ENCODE measurements around the gene VAMP8.
A peak's percentile ranks its signal among the peaks of the same experiment; 100 is the strongest.

The VAMP8 gene

GRCh38 chr2:85598594-85599340 is 21.4 kb downstream of the VAMP8 start:
- TF ChIP-seq CTCF (IDR thresholded peaks at IDR 0.05; ENCODE audit: low read depth, low read length, poor library complexity, severe bottlenecking) = no peak
- no peak for TF ChIP-seq EZH2phosphoT487 (IDR thresholded peaks at IDR 0.05; ENCODE audit: borderline replicate concordance, low read length)
- Histone ChIP-seq H3K9me2 (replicated peaks; ENCODE audit: control insufficient read depth, low read length) (no peaks in the 10 kb centered on the region), H3K27me3 (ENCODE audit: control insufficient read depth, low read length) (no peaks in the 10 kb centered on the region), H4K20me1 (ENCODE audit: control insufficient read depth, insufficient read depth, low read depth, low read length) (no peaks in the 10 kb centered on the region), H3K4me2 (ENCODE audit: low read length) (peak overlapping the region; percentile 37), H3K36me3 (ENCODE audit: control insufficient read depth, low read length) (peaks cover 22% of the 10 kb centered on the region), H3K79me2 (ENCODE audit: control insufficient read depth, low read length) (peaks cover 34% of the 10 kb centered on the region), H3F3A (ENCODE audit: control insufficient read depth, insufficient read depth) (no peaks in the 10 kb centered on the region), H3K9me3 (ENCODE audit: control insufficient read depth, insufficient read depth, low read length) (no peaks in the 10 kb centered on the region), H3K4me3 (ENCODE audit: low read length) (no peak overlapping the region), H3K4me1 (ENCODE audit: control insufficient read depth, low read length) (peaks cover 47% of the 10 kb centered on the region), H3K27ac (ENCODE audit: low read depth, low read length) (no peak overlapping the region)

- H3K27ac ChIP-seq (ENCODE audit: low read depth, low read length) = no peak overlapping the region
- H3K27me3 ChIP-seq (ENCODE audit: control insufficient read depth, low read length) = no peaks in the 10 kb centered on the region
- no peak overlapping the region for H3K4me3 ChIP-seq (ENCODE audit: low read length)
- peaks cover 28% of the 10 kb centered on the region for H3K79me2 ChIP-seq (ENCODE audit: control insufficient read depth, low read length)
- H3F3A ChIP-seq (ENCODE audit: control insufficient read depth, insufficient read depth) = no peaks in the 10 kb centered on the region
- no peak overlapping the region for H3K4me2 ChIP-seq (ENCODE audit: low read length)
- no peaks in the 10 kb centered on the region for H3K9me3 ChIP-seq (ENCODE audit: control insufficient read depth, insufficient read depth, low read length)
- H3K4me1 ChIP-seq (ENCODE audit: control insufficient read depth, low read length) = peaks cover 42% of the 10 kb centered on the region
- no peaks in the 10 kb centered on the region for H3K9me2 ChIP-seq (replicated peaks; ENCODE audit: control insufficient read depth, low read length)
- no peaks in the 10 kb centered on the region for H4K20me1 ChIP-seq (ENCODE audit: control insufficient read depth, insufficient read depth, low read depth, low read length)
- peaks cover 22% of the 10 kb centered on the region for H3K36me3 ChIP-seq (ENCODE audit: control insufficient read depth, low read length)
- no peak for TF ChIP-seq EZH2phosphoT487 (IDR thresholded peaks at IDR 0.05; ENCODE audit: borderline replicate concordance, low read length)
- no peak for TF ChIP-seq CTCF (IDR thresholded peaks at IDR 0.05; ENCODE audit: low read depth, low read length, poor library complexity, severe bottlenecking)
These were observed 22.3 kb downstream of the VAMP8 start for GRCh38 chr2:85599468-85600234.

- peaks cover 39% of the 10 kb centered on the region for H3K4me1 ChIP-seq (ENCODE audit: control insufficient read depth, low read length)
- H3K9me2 ChIP-seq (replicated peaks; ENCODE audit: control insufficient read depth, low read length) = no peaks in the 10 kb centered on the region
- H3K79me2 ChIP-seq (ENCODE audit: control insufficient read depth, low read length) = peaks cover 22% of the 10 kb centered on the region
- no peak for TF ChIP-seq CTCF (IDR thresholded peaks at IDR 0.05; ENCODE audit: low read depth, low read length, poor library complexity, severe bottlenecking)
- no peak for TF ChIP-seq EZH2phosphoT487 (IDR thresholded peaks at IDR 0.05; ENCODE audit: borderline replicate concordance, low read length)
- no peak overlapping the region for H3K27ac ChIP-seq (ENCODE audit: low read depth, low read length)
- no peak overlapping the region for H3K4me3 ChIP-seq (ENCODE audit: low read length)
- no peaks in the 10 kb centered on the region for H3K27me3 ChIP-seq (ENCODE audit: control insufficient read depth, low read length)
- no peaks in the 10 kb centered on the region for H3K9me3 ChIP-seq (ENCODE audit: control insufficient read depth, insufficient read depth, low read length)
- peaks cover 5% of the 10 kb centered on the region; the same call in 1 of the 2 replicates for H3F3A ChIP-seq (ENCODE audit: control insufficient read depth, insufficient read depth)
- H4K20me1 ChIP-seq (ENCODE audit: control insufficient read depth, insufficient read depth, low read depth, low read length) = no peaks in the 10 kb centered on the region
- no peak overlapping the region for H3K4me2 ChIP-seq (ENCODE audit: low read length)
- H3K36me3 ChIP-seq (ENCODE audit: control insufficient read depth, low read length) = peaks cover 22% of the 10 kb centered on the region
These were observed 22.8 kb downstream of the VAMP8 start for GRCh38 chr2:85600235-85600575.

Measured in DOHH2 (cell line).